Measurements from ENCODE around the gene ZFHX2. TPM values are rescaled to one million over a fixed set of nuclear protein-coding genes. Genes with fewer than 3 reads are reported as not detected.
A peak's percentile ranks its signal among the peaks of the same experiment; 100 is the strongest.

The ZFHX2 gene
- total RNA-seq, 1 donor from 2014 or later: 9.9 TPM

DNA sequence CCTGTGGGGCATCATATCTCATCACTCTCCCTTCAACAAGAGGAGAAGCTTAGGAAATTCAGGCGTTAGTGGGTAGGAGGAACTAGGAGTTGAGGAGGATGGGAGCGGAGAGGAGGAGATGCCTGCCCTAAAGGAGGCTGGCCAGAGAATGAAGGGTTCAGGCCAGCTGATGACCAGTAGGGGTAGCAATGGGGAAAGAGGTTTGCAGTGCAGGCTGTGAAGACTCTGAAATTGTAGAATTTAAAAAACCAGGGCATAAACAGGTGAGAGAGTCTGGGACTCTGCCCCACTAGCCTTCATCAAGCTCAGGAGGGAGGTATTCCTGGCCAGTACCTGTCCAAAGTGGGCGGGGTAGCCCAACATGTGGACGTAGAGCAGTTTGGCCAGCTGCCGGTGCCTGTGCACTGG is 15.2 kb upstream of the ZFHX2 start:
- Mint-ChIP-seq H3K27ac (ENCODE audit: unreplicated experiment) (no peak overlapping the region), H3K36me3 (ENCODE audit: low read depth) (no peaks in the 10 kb centered on the region), H3K4me1 (peaks cover 34% of the 10 kb centered on the region), H3K27me3 (ENCODE audit: low read depth) (peaks cover 26% of the 10 kb centered on the region), H3K4me3 (peak overlapping the region; percentile 93), H3K9me3 (no peaks in the 10 kb centered on the region)
- TF ChIP-seq CTCF (conservative IDR thresholded peaks at IDR 0.05): peak; percentile 25
- no peak for DNase-seq (ENCODE audit: low read depth, low spot score)

DNA sequence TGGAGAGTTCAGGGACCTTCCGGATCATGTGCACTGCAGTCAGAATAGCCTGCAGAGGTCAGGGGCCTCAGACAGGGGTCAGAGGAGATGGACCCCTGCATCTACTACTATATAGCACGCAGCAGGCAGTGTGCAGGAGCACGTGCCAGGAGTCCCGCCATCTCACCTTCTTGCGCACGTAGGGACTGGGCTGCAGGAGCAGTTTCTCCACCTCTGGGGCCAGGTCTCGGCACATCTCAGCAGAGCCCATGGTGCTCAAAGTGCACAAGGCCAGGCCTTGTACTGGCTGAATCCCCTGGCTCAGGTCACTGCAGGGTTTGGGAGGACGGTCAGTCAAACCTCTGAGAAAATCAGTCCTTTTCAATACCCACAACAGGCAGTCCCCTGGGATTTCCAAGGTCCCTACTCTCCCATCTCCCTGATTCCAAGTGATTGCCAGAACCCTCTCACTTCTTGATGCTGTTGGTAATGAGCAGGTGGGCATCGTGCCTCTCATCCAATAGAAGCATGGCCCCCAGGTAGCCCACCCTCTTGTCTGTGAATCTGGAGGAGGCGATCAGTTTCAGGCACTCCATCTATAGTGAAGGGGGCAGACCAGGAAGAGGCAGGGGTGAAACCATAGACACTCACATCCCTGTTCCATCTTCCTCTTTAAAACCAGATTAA is 14.7 kb upstream of the ZFHX2 start:
- H3K27me3 Mint-ChIP-seq (ENCODE audit: low read depth): peaks cover 21% of the 10 kb centered on the region
- no peaks in the 10 kb centered on the region for H3K36me3 Mint-ChIP-seq (ENCODE audit: low read depth)
- H3K9me3 Mint-ChIP-seq: no peaks in the 10 kb centered on the region
- peak overlapping the region; percentile 93 for H3K4me3 Mint-ChIP-seq
- H3K27ac Mint-ChIP-seq (ENCODE audit: unreplicated experiment): no peak overlapping the region
- no peak for TF ChIP-seq CTCF (conservative IDR thresholded peaks at IDR 0.05)
- H3K4me1 Mint-ChIP-seq: peaks cover 34% of the 10 kb centered on the region
- DNase-seq (ENCODE audit: low read depth, low spot score): no peak

- DNase-seq (ENCODE audit: low read depth, low spot score): no peak
- peaks cover 34% of the 10 kb centered on the region for H3K4me1 Mint-ChIP-seq
- no peak for TF ChIP-seq CTCF (conservative IDR thresholded peaks at IDR 0.05)
- no peaks in the 10 kb centered on the region for H3K9me3 Mint-ChIP-seq
- H3K27me3 Mint-ChIP-seq (ENCODE audit: low read depth): peaks cover 21% of the 10 kb centered on the region
- peak overlapping the region; percentile 51 for H3K4me3 Mint-ChIP-seq
- H3K36me3 Mint-ChIP-seq (ENCODE audit: low read depth): no peaks in the 10 kb centered on the region
- H3K27ac Mint-ChIP-seq (ENCODE audit: unreplicated experiment): no peak overlapping the region
Observed at GRCh38 chr14:23565626-23566025, 14.1 kb upstream of the ZFHX2 start.

GRCh38 chr14:23564876-23565275 is 13.3 kb upstream of the ZFHX2 start:
- Mint-ChIP-seq H3K36me3 (ENCODE audit: low read depth) (no peaks in the 10 kb centered on the region), H3K4me3 (peak overlapping the region; percentile 76), H3K27me3 (ENCODE audit: low read depth) (peaks cover 19% of the 10 kb centered on the region), H3K9me3 (no peaks in the 10 kb centered on the region), H3K27ac (ENCODE audit: unreplicated experiment) (no peak overlapping the region), H3K4me1 (peaks cover 34% of the 10 kb centered on the region)
- no peak for DNase-seq (ENCODE audit: low read depth, low spot score)
- TF ChIP-seq CTCF (conservative IDR thresholded peaks at IDR 0.05): no peak

GRCh38 chr14:23564181-23564812 is 12.7 kb upstream of the ZFHX2 start:
- H3K27ac Mint-ChIP-seq (ENCODE audit: unreplicated experiment): no peak overlapping the region
- peaks cover 16% of the 10 kb centered on the region for H3K27me3 Mint-ChIP-seq (ENCODE audit: low read depth)
- H3K4me3 Mint-ChIP-seq: peak overlapping the region; percentile 76
- no peak for DNase-seq (ENCODE audit: low read depth, low spot score)
- no peak for TF ChIP-seq CTCF (conservative IDR thresholded peaks at IDR 0.05)
- H3K4me1 Mint-ChIP-seq: peaks cover 35% of the 10 kb centered on the region
- no peaks in the 10 kb centered on the region for H3K9me3 Mint-ChIP-seq
- no peaks in the 10 kb centered on the region for H3K36me3 Mint-ChIP-seq (ENCODE audit: low read depth)
